Caki2 (cell line): ENCODE data around the gene CFHR1. TPM values are rescaled to one million over a fixed set of nuclear protein-coding genes. Genes with fewer than 3 reads are reported as not detected.
"Not testable (repeated sequence)": the region's sequence is repeated elsewhere in the genome, so short reads cannot be mapped to it uniquely, and the experiment has no call there.

Source experiments
- DNase-seq: peaks from one replicate; pipeline ENCODE4 v3.0.0-alpha.2; 2015; ENCODE audit warnings: low read depth
- in situ Hi-C: cut with HindIII; loops from 2 replicates; pipeline ENCODE4 v1.10.0; 2016; ENCODE audit warnings: low sequenced_read_pairs, low pct_unique_long_range_greater_than_20kb, mixed read lengths
- total RNA-seq: library from RNA; depleted of rRNA; stranded (reverse); fragments of >200 nt; shearing (Covaris generic); gene quantifications from 2 replicates; pipeline ENCODE4 v1.2.3, GENCODE V29; 2014; ENCODE audit warnings: low replicate concordance; rRNA removed

CFHR1 gene
- 1.0 TPM in 1 of 2 replicates, not detected in the other for total RNA-seq

GRCh38 chr1:196819531-196819930, at the start of gene CFHR1:
CFHR1 (plus strand) TSS chr1:196819731; CDS start chr1:196819845, 114 bp downstream.
- in situ Hi-C loops = not testable (repeated sequence)

GRCh38 chr1:196769823-196770222, 49.7 kb upstream of the CFHR1 start:
- in situ Hi-C loops = not testable (repeated sequence)

More at GRCh38 chr1:196819531-196819930, at the start of gene CFHR1:
- DNase-seq = not testable (repeated sequence)

GRCh38 chr1:196773713-196774112, 45.8 kb upstream of the CFHR1 start:
- in situ Hi-C loops = no loop called here
- DNase-seq = no peak

More at GRCh38 chr1:196769823-196770222, 49.7 kb upstream of the CFHR1 start:
- not testable (repeated sequence) for DNase-seq

GRCh38 chr1:196774175-196774574, 45.4 kb upstream of the CFHR1 start:
- DNase-seq = no peak
- in situ Hi-C loops = no loop called here

- in situ Hi-C loops = no loop called here
- DNase-seq = no peak
Observed at GRCh38 chr1:196774603-196775002, 44.9 kb upstream of the CFHR1 start, which contains the start of gene CFHR3. CFHR3 (plus strand) TSS chr1:196774840; CDS start chr1:196774887, 47 bp downstream.

- in situ Hi-C loops = no loop called here
- no peak for DNase-seq
Observed at GRCh38 chr1:196777603-196778002, 41.9 kb upstream of the CFHR1 start.

- in situ Hi-C loops = no loop called here
- no peak for DNase-seq
Observed at GRCh38 chr1:196779093-196779492, 40.4 kb upstream of the CFHR1 start.

GRCh38 chr1:196791252-196791651, 28.3 kb upstream of the CFHR1 start:
- DNase-seq, in situ Hi-C loops: not testable (repeated sequence)

GRCh38 chr1:196794103-196794502, 25.4 kb upstream of the CFHR1 start:
- DNase-seq, in situ Hi-C loops: not testable (repeated sequence)

GRCh38 chr1:196797891-196798290, 21.6 kb upstream of the CFHR1 start:
- in situ Hi-C loops = no loop called here
- DNase-seq = no peak

GRCh38 chr1:196801920-196802319, 17.6 kb upstream of the CFHR1 start:
- in situ Hi-C loops, DNase-seq: not testable (repeated sequence)

GRCh38 chr1:196808529-196809235, 10.8 kb upstream of the CFHR1 start:
- in situ Hi-C loops = no loop called here
- no peak for DNase-seq

GRCh38 chr1:196817442-196817841, 2.1 kb upstream of the CFHR1 start:
- DNase-seq, in situ Hi-C loops: not testable (repeated sequence)

- DNase-seq = peak; percentile 0
- in situ Hi-C loops = not testable (repeated sequence)
Observed at GRCh38 chr1:196827860-196828259, 8.3 kb downstream of the CFHR1 start.

- in situ Hi-C loops, DNase-seq: not testable (repeated sequence)
Observed at GRCh38 chr1:196849613-196850492, 30.3 kb downstream of the CFHR1 start.

- in situ Hi-C loops = no loop called here
- DNase-seq = no peak
Observed at GRCh38 chr1:196856053-196856452, 36.5 kb downstream of the CFHR1 start.

- in situ Hi-C loops = no loop called here
- DNase-seq = no peak
Observed at GRCh38 chr1:196857188-196857587, 37.7 kb downstream of the CFHR1 start.

- no peak for DNase-seq
- in situ Hi-C loops = no loop called here
Observed at GRCh38 chr1:196858811-196859210, 39.3 kb downstream of the CFHR1 start.

GRCh38 chr1:196860323-196860884, 40.9 kb downstream of the CFHR1 start:
- in situ Hi-C loops = no loop called here
- DNase-seq = no peak
